Measurements from ENCODE around the gene CDO1. TPM values are rescaled to one million over a fixed set of nuclear protein-coding genes. Genes with fewer than 3 reads are reported as not detected.

The CDO1 gene

DNA sequence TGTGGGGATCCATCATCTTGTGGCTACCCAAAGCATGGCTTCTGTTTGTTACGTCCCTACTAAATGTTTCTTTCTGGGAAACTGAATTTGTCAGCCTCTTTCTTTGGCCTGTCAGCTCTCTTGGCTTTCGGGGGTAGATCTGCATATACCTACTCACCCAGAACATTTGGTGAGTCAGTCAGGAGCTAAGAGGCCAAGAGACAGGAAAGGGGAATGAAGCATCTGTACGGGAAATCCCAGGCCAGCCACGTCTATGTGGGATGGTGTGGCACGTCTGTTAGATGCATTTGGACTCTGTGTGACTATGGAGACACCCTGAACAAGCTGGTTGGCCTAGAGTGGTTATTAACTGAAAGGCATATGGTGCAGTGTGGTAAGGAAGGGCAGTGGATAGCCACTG lies 58.1 kb downstream of the CDO1 start:
- no peak overlapping the region for H2BK5ac ChIP-seq (ENCODE audit: low read length)

DNA sequence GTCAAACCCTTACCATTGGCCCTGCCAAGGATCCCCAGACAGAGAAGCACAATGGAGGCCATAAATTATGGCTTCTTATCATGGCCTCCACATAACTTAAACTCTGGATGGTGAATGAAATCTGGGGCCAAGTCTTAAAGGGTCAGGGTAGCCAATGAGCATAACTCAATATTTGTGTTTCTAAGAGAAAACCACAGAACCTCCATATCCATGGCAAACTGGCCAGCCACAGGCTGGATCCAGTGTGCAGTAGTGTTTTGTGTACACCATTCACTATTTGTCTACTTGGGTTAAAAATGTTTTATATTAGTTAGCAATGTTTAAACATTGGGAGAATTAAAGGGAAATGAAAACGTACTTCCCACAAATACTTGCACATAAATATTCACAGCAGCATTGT lies 60.8 kb downstream of the CDO1 start:
- Histone ChIP-seq H3K79me2 (ENCODE audit: control insufficient read depth, insufficient read depth, low read length) (no peaks in the 10 kb centered on the region), H3K23ac (ENCODE audit: low read length) (no peak overlapping the region), H2BK120ac (ENCODE audit: low read depth, low read length) (no peak overlapping the region), H3K4me2 (ENCODE audit: low read length) (no peak overlapping the region), H3K79me1 (ENCODE audit: low read length) (no peaks in the 10 kb centered on the region), H3K27ac (ENCODE audit: low read depth, low read length) (no peak overlapping the region), H3K27me3 (ENCODE audit: insufficient read depth, low read length, poor library complexity) (no peaks in the 10 kb centered on the region), H2BK5ac (ENCODE audit: low read length) (no peak overlapping the region), H3K18ac (ENCODE audit: low read length) (no peak overlapping the region), H3K9ac (ENCODE audit: low read length) (no peak overlapping the region), H4K5ac (ENCODE audit: low read length) (no peak overlapping the region), H3K4me3 (ENCODE audit: low read length) (no peak overlapping the region), H4K8ac (ENCODE audit: low read depth, low read length) (no peak overlapping the region), H3K4ac (ENCODE audit: low read depth, low read length) (no peak overlapping the region), H3K36me3 (ENCODE audit: control insufficient read depth, insufficient read depth, low read length) (no peaks in the 10 kb centered on the region), H2AK5ac (ENCODE audit: low read length) (no peak overlapping the region), H2BK15ac (replicated peaks; ENCODE audit: low read depth) (no peak overlapping the region), H3K56ac (ENCODE audit: low read length) (no peak overlapping the region), H3K4me1 (ENCODE audit: control insufficient read depth, low read depth, low read length) (no peaks in the 10 kb centered on the region)
- no CpG with 5 or more reads among the region's 1 CpG for WGBS (ENCODE audit: extremely low coverage, insufficient coverage, low lambda C conversion rate)
- no peak for DNase-seq

More for the DNA sequence above, 58.1 kb downstream of the CDO1 start:
- Histone ChIP-seq H3K4me2 (ENCODE audit: low read length) (no peak overlapping the region), H3K18ac (ENCODE audit: low read length) (no peak overlapping the region), H3K56ac (ENCODE audit: low read length) (no peak overlapping the region), H3K4ac (ENCODE audit: low read depth, low read length) (no peak overlapping the region), H3K4me3 (ENCODE audit: low read length) (no peak overlapping the region), H2AK5ac (ENCODE audit: low read length) (no peak overlapping the region), H3K79me2 (ENCODE audit: control insufficient read depth, insufficient read depth, low read length) (no peaks in the 10 kb centered on the region), H3K27me3 (ENCODE audit: insufficient read depth, low read length, poor library complexity) (no peaks in the 10 kb centered on the region), H3K79me1 (ENCODE audit: low read length) (no peaks in the 10 kb centered on the region), H2BK15ac (replicated peaks; ENCODE audit: low read depth) (no peak overlapping the region), H4K5ac (ENCODE audit: low read length) (no peak overlapping the region), H3K36me3 (ENCODE audit: control insufficient read depth, insufficient read depth, low read length) (no peaks in the 10 kb centered on the region), H3K9ac (ENCODE audit: low read length) (no peak overlapping the region), H3K4me1 (ENCODE audit: control insufficient read depth, low read depth, low read length) (no peaks in the 10 kb centered on the region), H3K27ac (ENCODE audit: low read depth, low read length) (no peak overlapping the region), H3K23ac (ENCODE audit: low read length) (no peak overlapping the region), H2BK120ac (ENCODE audit: low read depth, low read length) (no peak overlapping the region), H4K8ac (ENCODE audit: low read depth, low read length) (no peak overlapping the region)
- WGBS (ENCODE audit: extremely low coverage, insufficient coverage, low lambda C conversion rate), result no CpG with 5 or more reads among the region's 5 CpGs
- DNase-seq, result no peak

Small RNA genes lying within 50 kb of the gene (small RNA-seq; reads per million reads assigned to genes)
- gene RNU2-49P (ENCODE audit: insufficient read depth), result not detected

Data from mesendoderm (in vitro differentiated cells).